Measurements from ENCODE around the gene TUBB2B.

DNA sequence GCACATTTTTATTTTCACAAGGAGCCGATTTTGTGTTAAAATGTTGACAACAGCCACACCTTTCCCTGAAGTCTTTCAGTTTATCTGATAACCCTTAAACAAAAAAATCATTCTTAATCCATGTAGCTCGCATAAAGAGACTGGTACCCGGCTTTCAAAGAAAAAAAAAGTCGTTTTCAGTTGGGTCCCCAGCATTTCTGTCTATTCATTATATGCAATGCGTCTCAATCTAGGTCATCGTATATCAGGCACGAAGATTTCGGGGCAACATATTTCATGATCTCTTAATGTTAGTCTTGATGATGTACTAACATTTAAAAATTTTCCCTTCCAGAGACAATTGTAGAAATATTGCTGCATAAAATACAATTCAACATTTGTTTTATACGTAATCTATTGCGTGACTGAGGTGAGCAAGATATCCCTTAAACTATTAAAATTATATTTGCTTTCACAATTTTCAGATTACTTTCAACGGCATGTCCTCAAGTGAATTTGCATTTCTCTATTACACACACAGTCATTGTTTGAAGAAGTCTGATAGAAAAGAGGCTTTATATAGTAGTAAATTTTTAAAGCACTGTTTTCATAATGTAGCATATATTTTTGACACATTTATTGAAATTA lies 2.9 kb upstream of the TUBB2B start:
- TF ChIP-seq, protein P1, sequence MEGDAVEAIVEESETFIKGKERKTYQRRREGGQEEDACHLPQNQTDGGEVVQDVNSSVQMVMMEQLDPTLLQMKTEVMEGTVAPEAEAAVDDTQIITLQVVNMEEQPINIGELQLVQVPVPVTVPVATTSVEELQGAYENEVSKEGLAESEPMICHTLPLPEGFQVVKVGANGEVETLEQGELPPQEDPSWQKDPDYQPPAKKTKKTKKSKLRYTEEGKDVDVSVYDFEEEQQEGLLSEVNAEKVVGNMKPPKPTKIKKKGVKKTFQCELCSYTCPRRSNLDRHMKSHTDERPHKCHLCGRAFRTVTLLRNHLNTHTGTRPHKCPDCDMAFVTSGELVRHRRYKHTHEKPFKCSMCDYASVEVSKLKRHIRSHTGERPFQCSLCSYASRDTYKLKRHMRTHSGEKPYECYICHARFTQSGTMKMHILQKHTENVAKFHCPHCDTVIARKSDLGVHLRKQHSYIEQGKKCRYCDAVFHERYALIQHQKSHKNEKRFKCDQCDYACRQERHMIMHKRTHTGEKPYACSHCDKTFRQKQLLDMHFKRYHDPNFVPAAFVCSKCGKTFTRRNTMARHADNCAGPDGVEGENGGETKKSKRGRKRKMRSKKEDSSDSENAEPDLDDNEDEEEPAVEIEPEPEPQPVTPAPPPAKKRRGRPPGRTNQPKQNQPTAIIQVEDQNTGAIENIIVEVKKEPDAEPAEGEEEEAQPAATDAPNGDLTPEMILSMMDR (IDR thresholded peaks at IDR 0.05), result no peak
- TF ChIP-seq POLR2A (IDR thresholded peaks at IDR 0.05), result no peak
